HEK293 (cell line): ENCODE results near the gene ZFTA.

Experiments
- CTCF ChIA-PET: fragments of 350-600 bp; formaldehyde crosslinking; extraction: SDS; loops from one replicate; lab custom pipeline; 2021; ENCODE audit warnings: antibody characterized with exemption; lab: Yijun Ruan, JAX
- POLR2A ChIA-PET: fragments of 300-600 bp; formaldehyde crosslinking; extraction: SDS; loops from one replicate; lab custom pipeline; 2020; ENCODE audit warnings: antibody characterized with exemption, inconsistent platforms; lab: Yijun Ruan, JAX
- H3K27ac ChIP-seq: fragments of 200-500 bp; sonication (Bioruptor generic); 2 replicates; pipeline ENCODE4 v1.5.1; 2014; ENCODE audit warnings: low read depth, low read length, control low read depth, inconsistent platforms; ENCODE audit errors: extremely low read depth
- H3K36me3 ChIP-seq, 2 experiments: fragments of 200-500 bp in 1 of 2; sonication (Bioruptor generic) in 1 of 2; 1 replicate in 1 of 2; 2 replicates in 1 of 2; pipeline ENCODE4 v1.5.1; 2014 to 2017; ENCODE audit warnings: inconsistent platforms in 2 of 2, low read length in 2 of 2; ENCODE audit not compliant: control insufficient read depth in 2 of 2, insufficient read depth in 1 of 2
- H3K4me1 ChIP-seq: fragments of 200-500 bp; sonication (Bioruptor generic); 2 replicates; pipeline ENCODE4 v1.5.1; 2014; ENCODE audit warnings: mild to moderate bottlenecking, low read length, inconsistent platforms; ENCODE audit not compliant: control insufficient read depth, insufficient read depth
- H3K4me3 ChIP-seq: 2 replicates; pipeline ENCODE4 v1.5.1; 2011; ENCODE audit warnings: low read depth, mild to moderate bottlenecking, control low read depth, low read length, moderate library complexity
- H3K9me3 ChIP-seq: fragments of 200-500 bp; sonication (Bioruptor generic); 2 replicates; pipeline ENCODE4 v1.5.1; 2014; ENCODE audit warnings: low read depth, low read length, inconsistent platforms; ENCODE audit not compliant: control insufficient read depth, insufficient read depth
- BCL11B ChIP-seq: fragments of 450-650 bp; formaldehyde crosslinking; IDR thresholded peaks from 2 replicates; pipeline ENCODE4 v1.5.1; 2016; ENCODE audit warnings: low read depth, missing biosample characterization, missing genetic modification characterization
- GLIS1 ChIP-seq: fragments of 450-650 bp; formaldehyde crosslinking; IDR thresholded peaks from 2 replicates; pipeline ENCODE4 v1.5.1; 2016; ENCODE audit warnings: missing biosample characterization, missing genetic modification characterization
- HOXC10 ChIP-seq: sonication (generic); formaldehyde crosslinking; IDR thresholded peaks from 2 replicates; pipeline ENCODE4 v1.8.1; 2023; ENCODE audit warnings: mild to moderate bottlenecking, missing genetic modification reagents
- KLF17 ChIP-seq: fragments of 450-650 bp; formaldehyde crosslinking; IDR thresholded peaks from 2 replicates; pipeline ENCODE4 v1.5.1; 2016; ENCODE audit warnings: missing biosample characterization, missing genetic modification characterization
- PATZ1 ChIP-seq: fragments of 450-650 bp; formaldehyde crosslinking; IDR thresholded peaks from 2 replicates; pipeline ENCODE4 v1.5.1; 2016; ENCODE audit warnings: missing biosample characterization, missing genetic modification characterization
- ZFP41 ChIP-seq: fragments of 450-650 bp; formaldehyde crosslinking; IDR thresholded peaks from 2 replicates; pipeline ENCODE4 v1.5.1; 2016; ENCODE audit warnings: missing biosample characterization, missing genetic modification characterization, borderline replicate concordance
- ZIC2 ChIP-seq: fragments of 450-650 bp; formaldehyde crosslinking; IDR thresholded peaks from 2 replicates; pipeline ENCODE4 v1.5.1; 2016; ENCODE audit warnings: missing biosample characterization, missing genetic modification characterization
- ZNF202 ChIP-seq: fragments of 450-650 bp; formaldehyde crosslinking; IDR thresholded peaks from 2 replicates; pipeline ENCODE4 v1.5.1; 2016; ENCODE audit warnings: missing biosample characterization, missing genetic modification characterization, borderline replicate concordance
- ZNF350 ChIP-seq: fragments of 450-650 bp; formaldehyde crosslinking; IDR thresholded peaks from 2 replicates; pipeline ENCODE4 v1.5.0; 2017; ENCODE audit warnings: missing biosample characterization, mild to moderate bottlenecking, missing genetic modification characterization
- ZNF518A ChIP-seq: fragments of 450-650 bp; formaldehyde crosslinking; conservative IDR thresholded peaks from 2 replicates; pipeline ENCODE4 v1.5.1; 2016; ENCODE audit warnings: low read depth, missing biosample characterization, missing genetic modification characterization
- ZNF610 ChIP-seq: fragments of 450-650 bp; formaldehyde crosslinking; IDR thresholded peaks from 2 replicates; pipeline ENCODE4 v1.5.1; 2016; ENCODE audit warnings: missing biosample characterization, missing genetic modification characterization, borderline replicate concordance
- ZNF664 ChIP-seq: fragments of 450-650 bp; formaldehyde crosslinking; IDR thresholded peaks from 2 replicates; pipeline ENCODE4 v1.5.1; 2016; ENCODE audit warnings: missing biosample characterization, missing genetic modification characterization
- ZNF677 ChIP-seq: fragments of 450-650 bp; IDR thresholded peaks from 2 replicates; pipeline ENCODE4 v1.5.0; 2018; ENCODE audit warnings: missing biosample characterization, mild to moderate bottlenecking, missing genetic modification characterization, moderate library complexity
- ZNF704 ChIP-seq: fragments of 450-650 bp; formaldehyde crosslinking; IDR thresholded peaks from 2 replicates; pipeline ENCODE4 v1.5.1; 2016; ENCODE audit warnings: missing biosample characterization, missing genetic modification characterization
- ZNF792 ChIP-seq: fragments of 450-650 bp; formaldehyde crosslinking; IDR thresholded peaks from 2 replicates; pipeline ENCODE4 v1.5.1; 2016; ENCODE audit warnings: missing biosample characterization, missing genetic modification characterization
- ZSCAN4 ChIP-seq: fragments of 450-650 bp; formaldehyde crosslinking; IDR thresholded peaks from 2 replicates; pipeline ENCODE4 v1.5.1; 2017; ENCODE audit warnings: missing biosample characterization, missing genetic modification characterization

The ZFTA gene

GRCh38 chr11:63761188-63761587, 7.4 kb downstream of the ZFTA start:
- Histone ChIP-seq H3K36me3 (peaks cover 3 to 68% of the 10 kb centered on the region in 2 experiments; a peak in 2 of 3 replicates), H3K27ac (no peak overlapping the region)
- POLR2A ChIA-PET = interaction anchor here (1.1 kb wide), 1 partner anchor 86 kb away, joined by 3 read pairs; no protein-coding TSS in a partner anchor

GRCh38 chr11:63760487-63761079, 8.0 kb downstream of the ZFTA start:
- TF ChIP-seq KLF17 (tag by site-specific recombination) = no peak
- no peak for TF ChIP-seq PATZ1 (tag by site-specific recombination)
- TF ChIP-seq ZNF610 (tag by site-specific recombination) = no peak
- no peak for TF ChIP-seq ZNF677
- no peak for TF ChIP-seq ZFP41
- TF ChIP-seq ZNF518A = no peak
- TF ChIP-seq ZNF350 (tag by site-specific recombination) = no peak
- TF ChIP-seq ZIC2 = no peak
- no peak for TF ChIP-seq HOXC10
- TF ChIP-seq ZNF792 (tag by site-specific recombination) = no peak
- no peak for TF ChIP-seq ZNF202 (tag by site-specific recombination)
- H3K36me3 ChIP-seq = peaks cover 3 to 66% of the 10 kb centered on the region in 2 experiments; a peak in 2 of 3 replicates
- ChIA-PET CTCF (interaction anchor here (0.6 to 1.0 kb wide), 3 partner anchors 9 to 122 kb away, joined by 3 to 4 read pairs (median 3); no protein-coding TSS in a partner anchor), POLR2A (interaction anchor here (1.1 kb wide), 1 partner anchor 85 kb away, joined by 3 read pairs; no protein-coding TSS in a partner anchor)
- no peaks in the 10 kb centered on the region for H3K9me3 ChIP-seq
- no peak overlapping the region for H3K27ac ChIP-seq
- no peak overlapping the region for H3K4me3 ChIP-seq
- H3K4me1 ChIP-seq = no peaks in the 10 kb centered on the region

More at GRCh38 chr11:63761188-63761587, 7.4 kb downstream of the ZFTA start:
- Histone ChIP-seq H3K9me3 (no peaks in the 10 kb centered on the region), H3K4me1 (no peaks in the 10 kb centered on the region), H3K4me3 (no peak overlapping the region)
- CTCF ChIA-PET = no interaction called here
- peak; percentile 73 for TF ChIP-seq GLIS1 (tag by site-specific recombination)
- TF ChIP-seq ZSCAN4 (tag by site-specific recombination) = no peak
- TF ChIP-seq ZNF704 (tag by site-specific recombination) = no peak
- no peak for TF ChIP-seq BCL11B (tag by site-specific recombination)
- peak; percentile 73; the same call in 1 of the 2 replicates for TF ChIP-seq ZIC2
- TF ChIP-seq ZNF664 (tag by site-specific recombination) = no peak
